NT2/D1 (cell line): ENCODE results near the gene RNPS1.

ENCODE experiments used
- SUZ12 ChIP-seq: IDR thresholded peaks from 2 replicates; pipeline ENCODE4 v1.6.1; 2011; ENCODE audit not compliant: insufficient read length, insufficient read depth; ENCODE audit errors: extremely low read depth
- YY1 ChIP-seq: IDR thresholded peaks from 2 replicates; pipeline ENCODE4 v1.6.1; 2011; ENCODE audit not compliant: insufficient read length, insufficient read depth
- ZNF274 ChIP-seq: IDR thresholded peaks from 2 replicates; pipeline ENCODE4 v1.6.1; 2011; ENCODE audit warnings: mild to moderate bottlenecking, low read depth, low read length

DNA sequence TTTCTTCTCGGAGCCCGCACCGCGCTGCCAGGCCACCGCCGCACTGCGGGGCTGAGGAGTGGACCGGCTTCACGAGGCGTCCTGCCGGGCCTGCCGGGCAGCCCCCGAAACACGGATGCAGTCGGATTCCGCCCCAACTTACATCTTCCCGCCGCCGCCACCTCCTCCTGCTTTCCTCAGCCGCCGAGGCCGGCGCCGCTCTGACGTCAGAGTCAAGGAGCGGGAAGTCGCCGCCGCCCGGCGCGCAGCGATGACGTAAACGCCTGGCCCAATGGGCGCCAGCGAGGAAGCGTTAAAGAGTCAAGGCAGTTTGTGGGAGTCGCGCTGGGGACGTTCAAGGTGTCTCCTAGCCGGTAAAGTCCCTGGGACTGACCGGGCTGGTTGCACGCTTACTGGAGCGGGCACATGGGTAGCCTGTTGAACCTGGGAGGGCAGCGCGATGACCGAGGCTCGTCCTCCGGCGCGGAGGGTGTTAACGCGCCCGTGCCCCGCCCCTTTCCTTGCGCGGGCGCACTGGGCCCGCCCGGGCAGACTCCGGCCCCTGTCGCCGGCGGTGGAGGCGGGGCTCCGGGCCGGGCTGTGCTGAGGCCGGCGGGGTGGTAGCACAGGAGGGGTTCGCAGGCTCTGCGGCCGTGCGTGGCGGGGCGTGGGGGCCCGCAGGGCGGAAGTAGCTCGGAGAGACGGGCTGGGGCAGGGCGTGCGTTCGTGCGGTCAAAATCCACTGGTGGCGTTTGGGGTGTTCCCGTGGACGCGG is at the start of gene RNPS1:
- TF ChIP-seq ZNF274 (no peak), YY1 (no peak), SUZ12 (no peak)
